Effector memory CD4-positive, alpha-beta T cell (primary cell): ENCODE measurements around the gene IFITM5.
"Not testable (repeated sequence)": the region's sequence is repeated elsewhere in the genome, so short reads cannot be mapped to it uniquely, and the experiment has no call there.

Experiments used
- DNase-seq, 3 donors: peaks; one replicate each; pipeline ENCODE4 v3.0.0-alpha.2; 2020
- H3K27ac ChIP-seq: 2 replicates; pipeline ENCODE4 v1.7.0; 2013; ENCODE audit warnings: mild to moderate bottlenecking, low read length, moderate library complexity; ENCODE audit not compliant: insufficient read depth, poor library complexity, severe bottlenecking
- H3K27me3 ChIP-seq: replicated peaks from 2 replicates; pipeline ENCODE4 v1.7.0; 2013; ENCODE audit warnings: mild to moderate bottlenecking, low read length; ENCODE audit not compliant: insufficient read depth, control insufficient read depth, poor library complexity, severe bottlenecking
- H3K36me3 ChIP-seq: 2 replicates; pipeline ENCODE4 v1.7.0; 2013; ENCODE audit warnings: mild to moderate bottlenecking, low read length, moderate library complexity; ENCODE audit not compliant: control insufficient read depth, insufficient read depth
- H3K4me1 ChIP-seq: 2 replicates; pipeline ENCODE4 v1.7.0; 2013; ENCODE audit warnings: low read length, mild to moderate bottlenecking; ENCODE audit not compliant: control insufficient read depth, insufficient read depth, poor library complexity, severe bottlenecking
- H3K4me3 ChIP-seq: 2 replicates; pipeline ENCODE4 v1.7.0; 2013; ENCODE audit warnings: low read length, low read depth, mild to moderate bottlenecking; ENCODE audit not compliant: insufficient read depth, poor library complexity, severe bottlenecking
- H3K9me3 ChIP-seq: 2 replicates; pipeline ENCODE4 v1.7.0; 2013; ENCODE audit warnings: mild to moderate bottlenecking, low read length, moderate library complexity; ENCODE audit not compliant: control insufficient read depth

IFITM5 gene

DNA sequence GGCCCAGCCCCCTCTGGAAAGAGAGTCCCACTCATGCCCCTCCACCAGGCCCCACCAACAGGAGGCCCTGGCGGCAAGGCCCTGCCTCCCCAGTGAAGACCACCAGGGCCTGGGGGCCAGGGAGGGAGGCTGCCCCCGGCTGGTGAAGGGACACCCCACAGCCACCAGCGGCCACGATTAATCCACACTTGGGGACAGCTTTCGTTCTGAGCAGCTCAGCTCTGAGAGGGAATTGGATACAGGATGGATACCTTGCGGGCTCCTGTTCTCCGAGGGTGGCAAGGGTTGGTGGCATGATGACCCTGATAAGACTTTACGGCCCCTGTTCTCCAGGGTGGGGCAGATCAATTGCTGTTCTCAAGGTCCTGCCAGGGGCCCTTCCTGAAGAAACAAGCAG lies 28.0 kb downstream of the IFITM5 start:
- H3K4me3 ChIP-seq: no peak overlapping the region
- no peak for DNase-seq
- H3K27me3 ChIP-seq: no peaks in the 10 kb centered on the region
- no peaks in the 10 kb centered on the region for H3K9me3 ChIP-seq
- no peaks in the 10 kb centered on the region for H3K36me3 ChIP-seq
- H3K27ac ChIP-seq: no peak overlapping the region
- peaks cover 22% of the 10 kb centered on the region for H3K4me1 ChIP-seq

DNA sequence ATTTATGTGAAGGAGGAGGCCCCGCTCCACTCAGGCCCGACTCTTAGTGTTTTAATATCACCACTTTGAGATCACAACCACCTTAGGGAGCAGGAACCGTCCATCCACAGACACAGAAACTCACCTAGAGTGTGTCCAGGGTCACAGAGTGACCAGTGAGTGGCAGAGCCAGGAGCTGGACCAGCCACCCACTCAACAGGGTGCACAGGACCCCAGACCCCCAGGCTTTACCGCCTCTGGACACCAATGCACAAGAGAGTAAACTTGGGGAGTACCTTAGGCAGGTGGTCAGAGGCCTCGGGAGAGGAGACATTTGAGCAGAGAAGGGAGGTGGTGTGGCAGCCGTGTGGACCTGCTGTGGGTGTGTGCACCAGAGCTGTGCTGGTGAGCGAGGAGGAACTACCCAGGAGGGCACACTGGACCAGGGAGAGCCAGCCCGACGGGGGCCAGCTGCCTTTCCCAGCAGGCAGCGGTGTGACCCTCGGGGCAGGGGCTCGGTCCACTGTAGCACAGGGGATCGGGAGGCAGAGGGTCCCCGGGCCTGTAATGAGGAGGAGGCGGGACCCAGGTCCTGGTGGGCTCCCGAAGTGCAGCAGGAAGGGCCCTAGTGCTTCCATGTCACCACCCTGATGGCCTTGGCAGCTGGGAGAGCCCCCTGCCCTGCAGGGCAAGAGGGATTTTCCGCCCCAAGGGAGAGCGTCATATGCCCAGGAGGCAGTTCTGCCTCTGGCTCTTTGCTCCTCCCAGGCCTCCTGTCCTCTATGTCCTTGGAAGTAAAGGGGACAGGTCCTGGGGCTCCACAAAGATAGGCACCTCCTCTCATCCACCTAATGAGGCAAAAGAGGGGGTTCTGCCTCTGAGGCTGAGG lies 28.6 kb downstream of the IFITM5 start:
- Histone ChIP-seq H3K4me3 (no peak overlapping the region), H3K27ac (peak overlapping the region; percentile 27)

GRCh38 chr11:269146-269890 lies 30.0 kb downstream of the IFITM5 start:
- peak overlapping the region; percentile 31 for H3K4me3 ChIP-seq
- peak overlapping the region; percentile 79 for H3K27ac ChIP-seq
- DNase-seq: peak in 2 of 3 donors; percentile 46 to 48

More for the DNA sequence above, 28.6 kb downstream of the IFITM5 start:
- Histone ChIP-seq H3K36me3 (no peaks in the 10 kb centered on the region), H3K4me1 (peaks cover 22% of the 10 kb centered on the region), H3K9me3 (no peaks in the 10 kb centered on the region), H3K27me3 (no peaks in the 10 kb centered on the region)
- DNase-seq: no peak

DNA sequence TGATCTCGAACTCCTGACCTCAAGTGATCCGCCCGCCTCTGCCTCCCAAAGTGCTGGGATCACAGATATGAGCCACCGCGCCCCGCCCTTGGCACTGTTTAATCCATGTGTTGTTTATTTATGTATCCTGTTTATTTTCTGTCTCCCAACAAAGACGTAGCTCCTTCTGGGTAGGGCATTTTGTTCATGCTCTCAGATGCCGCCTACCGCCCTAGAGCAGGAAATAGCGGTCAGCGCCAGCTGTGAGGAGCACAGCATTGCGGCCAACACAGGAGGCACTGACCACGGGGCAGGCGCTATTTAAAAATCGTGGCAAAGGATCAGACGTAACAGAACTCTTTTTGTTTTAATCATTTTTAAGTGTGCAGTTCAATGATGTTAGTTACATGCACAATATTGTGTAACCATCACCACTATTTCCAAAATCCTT lies 30.6 kb downstream of the IFITM5 start:
- Histone ChIP-seq H3K4me1 (peaks cover 22% of the 10 kb centered on the region), H3K27ac (peak overlapping the region; percentile 79), H3K4me3 (peak overlapping the region; percentile 31)
- peak; percentile 38 to 61 (median 42) for DNase-seq
- not testable (repeated sequence) for H3K9me3 ChIP-seq, H3K27me3 ChIP-seq, H3K36me3 ChIP-seq

More at GRCh38 chr11:269146-269890, 30.0 kb downstream of the IFITM5 start:
- Histone ChIP-seq H3K36me3 (no peaks in the 10 kb centered on the region), H3K9me3 (no peaks in the 10 kb centered on the region), H3K27me3 (no peaks in the 10 kb centered on the region), H3K4me1 (peaks cover 22% of the 10 kb centered on the region)

GRCh38 chr11:267491-267994 lies 31.8 kb downstream of the IFITM5 start:
- DNase-seq: peak; percentile 45 to 61 (median 52)
- peak overlapping the region; percentile 31 for H3K4me3 ChIP-seq
- no peaks in the 10 kb centered on the region for H3K9me3 ChIP-seq
- H3K27ac ChIP-seq: peak overlapping the region; percentile 79
- no peaks in the 10 kb centered on the region for H3K36me3 ChIP-seq
- no peaks in the 10 kb centered on the region for H3K27me3 ChIP-seq
- peaks cover 22% of the 10 kb centered on the region for H3K4me1 ChIP-seq

GRCh38 chr11:266676-267439 lies 32.5 kb downstream of the IFITM5 start:
- Histone ChIP-seq H3K4me3 (no peak overlapping the region), H3K4me1 (peaks cover 22% of the 10 kb centered on the region)
- DNase-seq: peak in 1 of 3 donors; percentile 41

GRCh38 chr11:261624-262023 lies 37.7 kb downstream of the IFITM5 start:
- no peaks in the 10 kb centered on the region for H3K27me3 ChIP-seq
- no peak overlapping the region for H3K27ac ChIP-seq
- no peaks in the 10 kb centered on the region for H3K9me3 ChIP-seq
- no peaks in the 10 kb centered on the region for H3K36me3 ChIP-seq
- H3K4me3 ChIP-seq: no peak overlapping the region
- no peak for DNase-seq
- no peaks in the 10 kb centered on the region for H3K4me1 ChIP-seq

More at GRCh38 chr11:266676-267439, 32.5 kb downstream of the IFITM5 start:
- H3K27ac ChIP-seq: peak overlapping the region; percentile 72
- no peaks in the 10 kb centered on the region for H3K9me3 ChIP-seq
- H3K36me3 ChIP-seq: no peaks in the 10 kb centered on the region
- H3K27me3 ChIP-seq: no peaks in the 10 kb centered on the region

DNA sequence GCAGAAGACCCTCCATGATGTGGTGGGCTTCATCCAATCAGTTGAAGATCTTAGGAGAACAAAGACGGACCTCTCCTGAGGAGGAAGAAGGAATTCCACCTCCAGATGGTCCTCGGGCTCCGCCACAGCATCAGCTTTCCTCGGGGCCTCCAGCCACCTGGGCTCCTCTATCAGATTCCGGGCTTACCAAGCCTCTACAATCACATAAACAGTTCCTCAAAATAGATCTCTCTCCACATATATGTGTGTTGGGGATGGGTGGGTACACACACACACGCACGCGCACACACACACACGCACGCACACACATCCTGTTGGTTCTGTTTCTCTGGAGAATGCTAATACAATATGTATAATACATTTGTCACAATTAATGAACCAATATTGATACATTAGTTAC lies 39.9 kb downstream of the IFITM5 start:
- H3K9me3 ChIP-seq: no peaks in the 10 kb centered on the region
- no peaks in the 10 kb centered on the region for H3K4me1 ChIP-seq
- H3K27ac ChIP-seq: no peak overlapping the region
- H3K36me3 ChIP-seq: no peaks in the 10 kb centered on the region
- no peaks in the 10 kb centered on the region for H3K27me3 ChIP-seq
- no peak for DNase-seq
- H3K4me3 ChIP-seq: no peak overlapping the region

GRCh38 chr11:257766-258493 lies 41.4 kb downstream of the IFITM5 start:
- H3K4me3 ChIP-seq: no peak overlapping the region
- no peak for DNase-seq
- no peak overlapping the region for H3K27ac ChIP-seq
- H3K36me3 ChIP-seq: peaks cover 4% of the 10 kb centered on the region
- H3K9me3 ChIP-seq: no peaks in the 10 kb centered on the region
- no peaks in the 10 kb centered on the region for H3K27me3 ChIP-seq
- no peaks in the 10 kb centered on the region for H3K4me1 ChIP-seq
